GM12878 (cell line): Measurements from ENCODE around the gene PRKAG2. TPM values are rescaled to one million over a fixed set of nuclear protein-coding genes. Genes with fewer than 3 reads are reported as not detected.

Source experiments
- SKIL ChIP-seq: fragments of 450-650 bp; IDR thresholded peaks from 2 replicates; pipeline ENCODE4 v1.6.1; 2017; ENCODE audit warnings: mild to moderate bottlenecking, low read depth, inconsistent platforms; ENCODE audit not compliant: poor library complexity, severe bottlenecking
- TARDBP ChIP-seq: IDR thresholded peaks from 2 replicates; pipeline ENCODE4 v1.6.1; 2016; ENCODE audit warnings: borderline replicate concordance
- TCF3 ChIP-seq: IDR thresholded peaks from 2 replicates; pipeline ENCODE4 v1.6.1; 2012; ENCODE audit warnings: low read depth, mild to moderate bottlenecking, low read length, borderline replicate concordance; ENCODE audit not compliant: insufficient read depth
- USF2 ChIP-seq: IDR thresholded peaks from 2 replicates; pipeline ENCODE4 v1.6.1; 2011; ENCODE audit warnings: low read depth, low read length, improper control_type of control experiment, borderline replicate concordance
- ZNF274 ChIP-seq: IDR thresholded peaks from one replicate; pipeline ENCODE4 v1.8.0; 2011; ENCODE audit not compliant: insufficient read length, insufficient read depth
- ZNF592 ChIP-seq: fragments of 450-650 bp; IDR thresholded peaks from 2 replicates; pipeline ENCODE4 v1.6.1; 2017; ENCODE audit warnings: mild to moderate bottlenecking, moderate library complexity
- polyA plus RNA-seq, 11 experiments: library from polyadenylated mRNA; depleted of rRNA in 4 of 11; unstranded in 6 of 11; stranded (reverse) in 5 of 11; fragments of >200 nt; fragmentation: Nextera tagmentation in 4 of 11; fragmentation: Illumina TruSeq in 1 of 11; extraction: Ambion mirVana in 4 of 11; extraction: Trizol in 1 of 11; gene quantifications; 1 replicate in 1 of 11; 2 replicates in 10 of 11; pipeline versions ENCODE4 v1.2.1 to v1.2.3, GENCODE V29; 2011 to 2016; ENCODE audit warnings: inconsistent platforms in 2 of 11, missing spikeins in 2 of 11, low read depth in 1 of 11
- total RNA-seq, 4 experiments: library from RNA; depleted of rRNA in 3 of 4; stranded (reverse); fragments of >200 nt in 3 of 4; fragmentation: Illumina TruSeq in 1 of 4; extraction: Trizol in 1 of 4; gene quantifications; 2 replicates each; pipeline versions ENCODE4 v1.2.1 to v1.2.3, GENCODE V29; 2013 to 2021

PRKAG2 gene
- total and polyA plus RNA-seq, 10 of the 15 experiments (the other 5 are each of a cell fraction or from before 2014, with no cell fraction given), result 3.4 to 8.9 (median 6.8) TPM

GRCh38 chr7:151529842-151530241 is 347.1 kb downstream of the PRKAG2 start (continued):
- TF ChIP-seq ZNF592, result no peak
- TF ChIP-seq ZNF274, result no peak
- TF ChIP-seq TCF3, result no peak
- TF ChIP-seq USF2, result no peak
- TF ChIP-seq SKIL, result no peak
- no peak for TF ChIP-seq TARDBP
